ENCODE results near the gene LVRN. TPM values are rescaled to one million over a fixed set of nuclear protein-coding genes. Genes with fewer than 3 reads are reported as not detected.

The LVRN gene
- total and polyA plus RNA-seq, 12 donors, result 0.19 to 3.7 (median 0.35) TPM

GRCh38 chr5:115954144-115954543 lies 8.1 kb upstream of the LVRN start:
- Histone ChIP-seq H3K4me1 (replicated peaks in 1 of 2) (no peaks in the 10 kb centered on the region), H3K27me3 (peaks cover 5% of the 10 kb centered on the region), H3K27ac (no peak overlapping the region), H3K9me3 (replicated peaks in 1 of 3) (no peaks in the 10 kb centered on the region), H3K36me3 (replicated peaks in 1 of 2) (no peaks in the 10 kb centered on the region), H3K4me3 (no peak overlapping the region)
- no peak for DNase-seq
- no peak for TF ChIP-seq POLR2A (IDR thresholded peaks at IDR 0.05)
- no peak for TF ChIP-seq CTCF (IDR thresholded peaks at IDR 0.05)
- intact Hi-C loops (cut with DNase I), result no loop called here

DNA sequence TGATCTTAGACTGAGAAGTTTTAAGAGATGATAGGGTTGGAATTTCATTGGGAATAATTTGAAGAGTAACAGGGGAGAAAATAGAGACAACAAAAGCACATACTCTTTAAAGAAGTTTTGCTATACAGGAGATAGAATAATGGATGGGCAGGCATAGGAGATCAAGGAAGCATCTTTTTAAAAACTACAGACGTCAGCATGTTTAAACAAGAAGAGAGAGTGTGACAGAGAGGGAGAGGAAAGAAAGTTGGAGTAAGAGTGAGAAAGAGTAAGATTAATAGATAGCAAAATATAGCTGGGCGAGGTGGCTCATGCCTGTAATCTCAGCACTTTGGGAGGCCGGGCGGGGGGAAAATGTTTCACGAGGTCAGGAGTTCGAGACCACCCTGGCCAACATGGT lies 5.3 kb upstream of the LVRN start:
- intact Hi-C loops (cut with DNase I), result no loop called here
- WGBS, 4 donors, result 55 to 77% (median 72%) methylated on average over 6 of the region's 6 CpGs
- Histone ChIP-seq H3K27ac (no peak overlapping the region), H3K4me3 (no peak overlapping the region), H3K4me1 (replicated peaks in 1 of 2) (peaks cover 0 to 1% of the 10 kb centered on the region in 2 donors), H3K36me3 (replicated peaks in 1 of 2) (no peaks in the 10 kb centered on the region), H3K27me3 (peaks cover 23% of the 10 kb centered on the region), H3K9me3 (replicated peaks in 1 of 3) (no peaks in the 10 kb centered on the region)
- DNase-seq, result no peak
- TF ChIP-seq CTCF (IDR thresholded peaks at IDR 0.05), result no peak
- TF ChIP-seq POLR2A (IDR thresholded peaks at IDR 0.05), result no peak

GRCh38 chr5:115961381-115962238 lies 665 bp upstream of the LVRN start:
- H3K36me3 ChIP-seq (replicated peaks in 1 of 2), result no peaks in the 10 kb centered on the region
- H3K9me3 ChIP-seq (replicated peaks in 1 of 3), result no peaks in the 10 kb centered on the region
- H3K4me3 ChIP-seq, result peak overlapping the region in 1 of 4 donors; percentile 36
- H3K27ac ChIP-seq, result no peak overlapping the region
- intact Hi-C loops (cut with DNase I), result no loop called here
- 10 to 23% (median 17%) methylated on average over 25 to 42 of the region's 42 CpGs for WGBS, 4 donors
- TF ChIP-seq CTCF (IDR thresholded peaks at IDR 0.05) (no peak), POLR2A (IDR thresholded peaks at IDR 0.05) (no peak)
- H3K4me1 ChIP-seq (replicated peaks in 1 of 2), result peaks cover 11 to 14% of the 10 kb centered on the region in 2 donors
- no peak for DNase-seq
- peaks cover 36% of the 10 kb centered on the region for H3K27me3 ChIP-seq

- peak in 4 of 7 donors; percentile 14 to 28 (median 18) for DNase-seq
- Histone ChIP-seq H3K9me3 (replicated peaks in 1 of 3) (no peaks in the 10 kb centered on the region), H3K27me3 (peaks cover 36% of the 10 kb centered on the region), H3K27ac (no peak overlapping the region), H3K4me3 (peak overlapping the region in 1 of 4 donors; percentile 36), H3K36me3 (replicated peaks in 1 of 2) (no peaks in the 10 kb centered on the region), H3K4me1 (replicated peaks in 1 of 2) (peaks cover 11 to 14% of the 10 kb centered on the region in 2 donors)
- no peak for TF ChIP-seq POLR2A (IDR thresholded peaks at IDR 0.05)
- peak in 1 of 6 experiments; percentile 4 for TF ChIP-seq CTCF (IDR thresholded peaks at IDR 0.05)
- intact Hi-C loops (cut with DNase I), result no loop called here
- WGBS, 4 donors, result 5 to 11% (median 6%) methylated on average over 17 to 71 of the region's 71 CpGs
Measured at GRCh38 chr5:115962565-115963402, 509 bp downstream of the LVRN start.
